Activated effector memory CD4-positive, alpha-beta T cell treated with anti-CD3 and anti-CD28 coated beads, Interleukin-2, amount 50 U/mL, for 16 hours (primary cell): ENCODE data around the gene COX6A2.
"Not testable (repeated sequence)": the region's sequence is repeated elsewhere in the genome, so short reads cannot be mapped to it uniquely, and the experiment has no call there.

Experiments
- DNase-seq: peaks from one replicate; pipeline ENCODE4 v3.0.0-alpha.2; 2020

Gene COX6A2

GRCh38 chr16:31461921-31462804 lies 34.0 kb upstream of the COX6A2 start:
- DNase-seq, result no peak

- DNase-seq, result peak; percentile 34
These were observed 33.2 kb upstream of the COX6A2 start for GRCh38 chr16:31461201-31461920.

- peak; percentile 62 for DNase-seq
These were observed 32.4 kb upstream of the COX6A2 start for GRCh38 chr16:31460582-31461002.

- peak; percentile 100 for DNase-seq
These were observed 31.8 kb upstream of the COX6A2 start for GRCh38 chr16:31459687-31460581.

GRCh38 chr16:31458844-31459686 lies 30.9 kb upstream of the COX6A2 start, which contains the start of gene ARMC5:
ARMC5 (plus strand) TSS chr16:31459501; CDS start chr16:31459525, 24 bp downstream.
- peak; percentile 99 for DNase-seq

DNA sequence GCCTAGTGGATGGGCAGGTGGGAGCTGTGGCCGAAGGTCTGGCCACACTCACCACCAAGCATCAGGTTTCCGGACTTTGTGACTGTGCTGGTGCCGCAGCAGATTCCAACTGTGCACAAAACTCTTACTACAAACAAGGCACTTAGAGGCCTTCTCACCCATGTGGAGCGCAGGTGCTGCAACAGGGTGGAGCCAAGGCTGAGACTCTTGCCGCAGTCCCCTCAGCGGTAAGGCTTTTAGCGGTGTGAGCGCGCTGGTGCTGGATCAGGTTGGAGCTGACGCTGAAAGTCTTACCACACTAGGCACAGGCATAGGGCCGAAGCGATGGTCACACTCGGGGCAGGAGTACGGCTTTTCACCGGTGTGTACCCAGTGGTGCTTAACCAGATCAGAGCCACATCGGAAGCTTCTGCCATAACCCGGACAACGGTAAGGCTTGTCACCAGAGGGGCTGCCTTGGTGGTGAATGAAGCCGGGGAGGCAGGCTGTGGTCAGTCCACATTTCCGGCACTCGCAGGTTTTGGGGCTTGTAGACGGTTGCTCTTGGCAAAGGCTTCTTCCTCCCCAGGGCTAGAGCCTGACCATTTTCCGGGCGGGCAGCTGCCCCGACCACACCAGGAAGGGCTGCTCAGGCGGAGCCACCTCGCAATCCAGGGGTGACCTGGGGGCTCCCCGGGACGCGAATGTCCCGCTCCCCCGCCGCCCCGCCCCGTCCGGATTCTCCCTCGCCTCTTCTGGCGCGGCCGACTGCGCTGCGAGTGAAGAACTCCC lies 30.1 kb upstream of the COX6A2 start:
- DNase-seq, result peak; percentile 84

GRCh38 chr16:31456988-31457360 lies 28.8 kb upstream of the COX6A2 start:
- peak; percentile 63 for DNase-seq

GRCh38 chr16:31455601-31456314 lies 27.6 kb upstream of the COX6A2 start:
- DNase-seq, result peak; percentile 69

DNA sequence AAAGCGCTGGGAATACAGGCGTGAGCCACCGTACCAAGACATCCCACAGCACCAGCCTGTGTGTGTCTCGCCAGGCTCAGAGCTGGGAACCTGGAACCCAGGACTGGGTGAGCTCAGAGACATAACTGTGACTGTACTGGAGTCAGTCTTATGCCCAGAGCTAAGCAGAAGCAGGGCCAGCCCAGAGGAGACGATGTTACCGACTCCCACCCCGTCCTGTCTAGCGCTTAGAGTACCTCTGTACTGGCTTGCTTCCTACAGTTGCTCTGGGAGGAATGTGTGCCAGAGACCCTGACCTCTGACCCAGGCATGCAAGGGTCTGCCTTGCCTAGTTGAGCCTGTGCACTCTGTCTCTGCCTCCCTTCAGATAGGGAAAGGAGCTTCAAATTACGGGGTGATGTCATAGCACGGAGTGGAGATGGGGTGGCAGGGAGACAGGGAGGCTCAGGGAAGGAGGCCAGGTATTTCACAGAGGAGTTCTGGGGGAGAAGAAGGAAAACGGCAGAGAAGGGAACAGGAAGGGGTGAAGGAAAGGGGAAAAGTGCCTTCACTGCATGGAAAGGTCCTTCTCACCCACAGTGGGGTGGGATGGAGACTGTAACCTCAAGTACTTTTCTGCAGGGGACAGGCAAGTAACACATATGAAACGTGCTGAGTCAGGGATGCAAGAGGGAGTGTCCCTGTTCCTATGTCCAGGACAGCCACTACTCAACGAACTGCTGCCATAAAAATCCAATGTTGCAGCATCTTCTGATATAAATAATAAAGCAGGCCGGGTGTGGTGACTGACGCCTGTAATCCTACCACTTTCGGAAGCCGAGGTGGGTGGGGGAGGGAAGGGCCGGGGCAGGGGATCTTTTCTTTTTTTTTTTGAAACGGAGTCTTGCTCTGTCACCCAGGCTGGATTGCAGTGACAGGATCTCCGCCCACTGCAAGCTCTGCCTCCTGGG lies 25.4 kb upstream of the COX6A2 start:
- peak; percentile 56 for DNase-seq

GRCh38 chr16:31452631-31453106 lies 24.5 kb upstream of the COX6A2 start:
- no peak for DNase-seq

GRCh38 chr16:31451681-31452351 lies 23.7 kb upstream of the COX6A2 start:
- peak; percentile 60 for DNase-seq

DNA sequence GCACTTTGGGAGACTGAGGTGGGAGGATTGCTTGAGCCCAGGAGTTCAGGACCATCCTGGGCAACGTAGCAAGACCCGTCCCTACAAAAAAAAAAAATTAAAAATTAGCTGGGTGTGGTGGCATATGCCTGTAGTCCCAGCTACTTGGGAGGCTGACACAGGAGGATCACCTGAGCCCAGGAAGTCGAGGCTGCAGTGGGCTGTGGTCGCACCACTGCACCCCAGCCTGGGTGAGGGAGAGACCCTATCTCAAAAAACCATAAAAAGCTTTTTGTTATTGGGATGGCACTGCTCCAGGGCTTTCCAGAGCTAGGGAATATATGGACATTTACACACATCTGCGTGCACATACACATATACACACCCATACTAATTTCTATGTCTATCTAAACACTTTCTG lies 23.0 kb upstream of the COX6A2 start:
- peak; percentile 21 for DNase-seq

DNA sequence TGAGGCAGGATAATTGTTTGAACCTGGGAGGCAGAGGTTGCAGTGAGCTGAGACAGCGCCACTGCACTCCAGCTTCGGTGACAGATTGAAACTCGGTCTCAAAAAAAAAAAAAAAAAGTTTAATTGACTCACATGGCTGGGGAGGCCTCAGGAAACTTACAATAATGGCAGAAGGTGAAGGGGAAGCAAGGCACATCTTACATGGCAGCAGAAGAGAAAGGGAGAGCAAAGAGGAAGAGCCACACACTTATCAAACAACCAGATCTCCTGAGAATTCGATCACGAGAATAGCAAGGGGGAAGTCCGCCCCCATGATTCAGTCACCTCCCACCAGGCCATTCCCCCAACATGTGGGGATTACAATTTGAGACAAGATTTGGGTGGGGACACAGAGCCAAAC lies 17.8 kb upstream of the COX6A2 start:
- peak; percentile 14 for DNase-seq

DNA sequence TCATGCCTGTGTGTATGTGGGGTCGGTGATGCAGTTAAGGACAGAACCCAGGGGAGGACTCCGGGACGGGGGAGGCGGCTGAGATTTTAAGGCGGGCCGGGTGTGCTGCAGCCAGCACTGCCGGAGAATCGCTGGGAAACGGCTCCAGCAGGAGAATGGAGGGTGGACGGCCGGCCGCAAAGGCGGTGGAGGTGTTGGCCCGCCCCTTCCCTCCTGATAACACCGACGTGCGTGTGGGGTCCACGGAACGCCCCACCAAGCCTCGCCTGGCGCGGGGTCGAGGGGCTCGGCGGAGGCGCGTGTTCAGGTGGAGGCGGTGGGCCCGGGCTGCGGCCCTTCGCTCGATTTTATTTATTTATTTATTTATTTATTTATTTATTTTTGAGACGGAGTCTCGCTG lies 13.8 kb upstream of the COX6A2 start:
- peak; percentile 52 for DNase-seq

GRCh38 chr16:31440516-31441184 lies 12.5 kb upstream of the COX6A2 start:
- DNase-seq, result peak; percentile 39

GRCh38 chr16:31439519-31439918 lies 11.4 kb upstream of the COX6A2 start:
- DNase-seq, result peak; percentile 17

DNA sequence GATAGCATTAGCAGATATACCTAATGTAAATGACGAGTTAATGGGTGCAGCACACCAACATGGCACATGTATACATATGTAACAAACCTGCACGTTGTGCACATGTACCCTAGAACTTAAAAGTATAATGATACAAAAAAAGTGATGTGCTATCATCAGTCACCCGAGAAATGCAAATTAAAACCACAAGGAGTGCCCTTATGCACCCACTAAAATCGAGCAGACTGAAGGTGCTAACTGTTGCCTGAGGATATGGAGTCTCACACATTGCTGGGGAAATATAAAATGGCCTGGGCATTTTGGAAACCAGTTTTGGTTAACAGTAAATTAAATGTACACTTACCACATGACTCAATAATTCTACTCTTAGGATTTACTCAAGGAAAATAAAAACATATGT lies 10.9 kb upstream of the COX6A2 start:
- DNase-seq, result not testable (repeated sequence)

DNA sequence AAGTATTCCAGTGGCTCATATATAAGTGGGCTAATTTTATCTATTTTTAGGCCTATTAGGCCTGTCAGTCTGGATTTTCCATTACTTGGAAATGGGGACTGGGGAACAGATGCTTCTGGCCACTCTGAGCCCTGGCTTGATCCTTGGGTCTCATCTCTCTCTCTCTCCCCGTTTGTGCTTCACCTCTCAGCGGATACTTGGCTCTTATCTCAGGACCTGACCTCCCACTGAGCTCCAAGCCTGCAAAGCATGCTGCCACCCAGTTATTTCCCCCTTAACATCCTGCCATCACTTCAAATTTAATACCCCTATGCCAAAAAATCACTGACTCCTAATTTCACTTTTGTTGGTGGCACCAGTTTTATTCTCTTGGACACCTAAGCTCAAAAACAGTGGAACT lies 10.3 kb upstream of the COX6A2 start:
- DNase-seq, result peak; percentile 12
